DMS79 (cell line): ENCODE results near the gene ALOX12B.
"Not testable (repeated sequence)": the region's sequence is repeated elsewhere in the genome, so short reads cannot be mapped to it uniquely, and the experiment has no call there.

ENCODE experiments used
- DNase-seq: peaks from one replicate; lab custom pipeline; 2025; lab: John Stamatoyannopoulos, UW

Gene ALOX12B

GRCh38 chr17:8064561-8065019 is 22.9 kb downstream of the ALOX12B start:
- no peak for DNase-seq

- DNase-seq, result no peak
Measured at GRCh38 chr17:8063761-8064534, 23.6 kb downstream of the ALOX12B start.

- DNase-seq, result no peak
Measured at GRCh38 chr17:8062807-8063483, 24.6 kb downstream of the ALOX12B start.

- no peak for DNase-seq
Measured at GRCh38 chr17:8062435-8062806, 25.1 kb downstream of the ALOX12B start.

GRCh38 chr17:8061851-8062250 is 25.7 kb downstream of the ALOX12B start:
- DNase-seq, result not testable (repeated sequence)

GRCh38 chr17:8060274-8060673 is 27.2 kb downstream of the ALOX12B start:
- peak; percentile 51 for DNase-seq

- DNase-seq, result no peak
Measured at GRCh38 chr17:8059131-8059530, 28.4 kb downstream of the ALOX12B start.

- peak; percentile 58 for DNase-seq
Measured at GRCh38 chr17:8057691-8058114, 29.8 kb downstream of the ALOX12B start.

- no peak for DNase-seq
Measured at GRCh38 chr17:8056976-8057625, 30.4 kb downstream of the ALOX12B start.

GRCh38 chr17:8056232-8056975 is 31.1 kb downstream of the ALOX12B start:
- no peak for DNase-seq

- DNase-seq, result no peak
Measured at GRCh38 chr17:8055851-8056231, 31.7 kb downstream of the ALOX12B start.

GRCh38 chr17:8053600-8053999 is 33.9 kb downstream of the ALOX12B start:
- no peak for DNase-seq

GRCh38 chr17:8052256-8053252 is 35.0 kb downstream of the ALOX12B start:
- DNase-seq, result no peak

- no peak for DNase-seq
Measured at GRCh38 chr17:8051831-8052230, 35.7 kb downstream of the ALOX12B start.

- no peak for DNase-seq
Measured at GRCh38 chr17:8048736-8049135, 38.8 kb downstream of the ALOX12B start.

- DNase-seq, result no peak
Measured at GRCh38 chr17:8048236-8048635, 39.3 kb downstream of the ALOX12B start.

- DNase-seq, result no peak
Measured at GRCh38 chr17:8047769-8048110, 39.8 kb downstream of the ALOX12B start.

GRCh38 chr17:8046929-8047768 is 40.4 kb downstream of the ALOX12B start:
- no peak for DNase-seq

GRCh38 chr17:8046306-8046928 is 41.1 kb downstream of the ALOX12B start:
- DNase-seq, result no peak
